Measurements from ENCODE around the gene ARHGAP5. TPM values are rescaled to one million over a fixed set of nuclear protein-coding genes. Genes with fewer than 3 reads are reported as not detected.
A peak's percentile ranks its signal among the peaks of the same experiment; 100 is the strongest.

Gene ARHGAP5
- total RNA-seq, 1 experiment from 2014 or later, result 100 TPM

- Mint-ChIP-seq H3K9me3 (ENCODE audit: unreplicated experiment) (peaks cover 6% of the 10 kb centered on the region), H3K4me3 (ENCODE audit: unreplicated experiment) (peak overlapping the region; percentile 98), H3K4me1 (ENCODE audit: insufficient read depth, unreplicated experiment) (peaks cover 18% of the 10 kb centered on the region), H3K27me3 (ENCODE audit: insufficient read depth, unreplicated experiment) (no peaks in the 10 kb centered on the region), H3K36me3 (ENCODE audit: insufficient read depth, unreplicated experiment) (peaks cover 15% of the 10 kb centered on the region), H3K27ac (ENCODE audit: low read depth, unreplicated experiment) (peak overlapping the region; percentile 96)
- ChIA-PET CTCF (interaction anchor here (0.6 to 3.4 kb wide), 3 partner anchors 41 to 177 kb away, joined by 3 to 40 read pairs (median 8); no protein-coding TSS in a partner anchor), POLR2A (interaction anchor here (0.7 to 4.6 kb wide), 13 partner anchors 11 to 485 kb away, joined by 3 to 107 read pairs (median 8); partner anchors contain the start of gene RNU6-8)
- intact Hi-C loops (cut with micrococcal nuclease), result loop anchor here (2.0 to 10.0 kb wide), 5 partner anchors 83 to 620 kb away; partner anchors contain the start of gene DTD2
- no peak for TF ChIP-seq CTCF (IDR thresholded peaks at IDR 0.05; ENCODE audit: unreplicated experiment)
- no peak for DNase-seq (ENCODE audit: unreplicated experiment)
- no TSS peak for BruUV-seq (replicated peaks)
Observed at GRCh38 chr14:32074887-32075572, 2.1 kb upstream of the ARHGAP5 start.

- H3K27ac Mint-ChIP-seq (ENCODE audit: low read depth, unreplicated experiment), result peak overlapping the region; percentile 96
- BruUV-seq (replicated peaks), result TSS peak; percentile 86
- peak overlapping the region; percentile 98 for H3K4me3 Mint-ChIP-seq (ENCODE audit: unreplicated experiment)
- peaks cover 15% of the 10 kb centered on the region for H3K36me3 Mint-ChIP-seq (ENCODE audit: insufficient read depth, unreplicated experiment)
- DNase-seq (ENCODE audit: unreplicated experiment), result peak; percentile 40
- intact Hi-C loops (cut with micrococcal nuclease), result loop anchor here (1.0 to 10.0 kb wide), 7 partner anchors 83 to 621 kb away; partner anchors contain the start of gene DTD2
- H3K9me3 Mint-ChIP-seq (ENCODE audit: unreplicated experiment), result no peaks in the 10 kb centered on the region
- ChIA-PET POLR2A (interaction anchor here (0.7 to 4.6 kb wide), 41 partner anchors 10 to 657 kb away, joined by 3 to 107 read pairs (median 6); partner anchors contain the start of genes DTD2, RNU6-7 and RNU6-8), CTCF (interaction anchor here (0.6 to 3.4 kb wide), 11 partner anchors 42 to 872 kb away, joined by 3 to 40 read pairs (median 3); no protein-coding TSS in a partner anchor)
- H3K4me1 Mint-ChIP-seq (ENCODE audit: insufficient read depth, unreplicated experiment), result peaks cover 24% of the 10 kb centered on the region
- H3K27me3 Mint-ChIP-seq (ENCODE audit: insufficient read depth, unreplicated experiment), result no peaks in the 10 kb centered on the region
- no peak for TF ChIP-seq CTCF (IDR thresholded peaks at IDR 0.05; ENCODE audit: unreplicated experiment)
Observed at GRCh38 chr14:32075672-32076277, 1.3 kb upstream of the ARHGAP5 start.

- no TSS peak for BruUV-seq (replicated peaks)
- peak overlapping the region; percentile 98 for H3K4me3 Mint-ChIP-seq (ENCODE audit: unreplicated experiment)
- H3K4me1 Mint-ChIP-seq (ENCODE audit: insufficient read depth, unreplicated experiment), result peaks cover 31% of the 10 kb centered on the region
- peak; percentile 97 for DNase-seq (ENCODE audit: unreplicated experiment)
- ChIA-PET POLR2A (interaction anchor here (0.6 to 4.6 kb wide), 52 partner anchors 10 to 657 kb away, joined by 3 to 107 read pairs (median 5); partner anchors contain the start of genes DTD2, HEATR5A, RNU6-7 and RNU6-8), CTCF (interaction anchor here (0.6 to 1.2 kb wide), 14 partner anchors 42 to 873 kb away, joined by 3 to 5 read pairs (median 3); no protein-coding TSS in a partner anchor)
- peak overlapping the region; percentile 96 for H3K27ac Mint-ChIP-seq (ENCODE audit: low read depth, unreplicated experiment)
- TF ChIP-seq CTCF (IDR thresholded peaks at IDR 0.05; ENCODE audit: unreplicated experiment), result no peak
- no peaks in the 10 kb centered on the region for H3K27me3 Mint-ChIP-seq (ENCODE audit: insufficient read depth, unreplicated experiment)
- intact Hi-C loops (cut with micrococcal nuclease), result loop anchor here (1.0 to 10.0 kb wide), 5 partner anchors 84 to 622 kb away; partner anchors contain the start of gene DTD2
- peaks cover 15% of the 10 kb centered on the region for H3K36me3 Mint-ChIP-seq (ENCODE audit: insufficient read depth, unreplicated experiment)
- no peaks in the 10 kb centered on the region for H3K9me3 Mint-ChIP-seq (ENCODE audit: unreplicated experiment)
Observed at GRCh38 chr14:32076278-32077080, 625 bp upstream of the ARHGAP5 start.
